ENCODE results near the gene PGAM5. TPM values are rescaled to one million over a fixed set of nuclear protein-coding genes. Genes with fewer than 3 reads are reported as not detected.

Gene PGAM5
- total and polyA plus RNA-seq, 2 of the 13 experiments (the other 11 are each of a cell fraction or from before 2014, with no cell fraction given), result 18.0 to 77.9 TPM

DNA sequence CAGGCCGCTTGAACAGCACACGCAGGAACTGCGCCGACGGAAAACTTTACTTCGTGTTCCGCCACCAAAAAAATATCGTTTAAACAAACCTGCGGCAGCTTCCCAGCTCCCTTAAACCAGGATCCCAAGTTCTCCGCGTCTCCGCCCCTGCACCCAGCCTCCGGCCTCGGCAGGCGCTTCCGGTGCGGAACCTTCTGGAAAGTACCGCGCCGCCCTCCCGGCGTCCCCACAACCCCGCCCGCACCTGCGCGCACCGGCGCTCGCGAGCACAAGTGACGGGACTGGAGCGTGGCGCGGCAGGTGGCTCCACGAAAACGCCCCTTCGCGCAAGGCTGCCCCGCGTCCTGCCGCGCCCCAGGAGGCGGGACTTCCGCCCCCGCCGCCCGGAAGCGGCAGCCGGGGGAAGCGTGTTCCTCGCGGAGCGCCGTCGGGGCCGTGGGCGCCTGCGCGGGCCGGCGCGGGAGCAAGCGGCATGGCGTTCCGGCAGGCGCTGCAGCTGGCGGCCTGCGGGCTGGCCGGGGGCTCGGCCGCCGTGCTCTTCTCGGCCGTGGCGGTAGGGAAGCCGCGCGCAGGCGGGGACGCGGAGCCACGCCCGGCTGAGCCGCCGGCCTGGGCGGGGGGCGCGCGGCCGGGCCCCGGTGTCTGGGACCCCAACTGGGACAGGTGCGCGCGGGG lies at the start of gene PGAM5 (continued):
- TF ChIP-seq SMAD9 (CRISPR knock-in tag; IDR thresholded peaks at IDR 0.05) (no peak), REXO4 (CRISPR knock-in tag; IDR thresholded peaks at IDR 0.05; ENCODE audit: borderline replicate concordance) (peak; percentile 61; the same call in 1 of the 2 replicates), PCBP2 (optimal IDR thresholded peaks at IDR 0.05; ENCODE audit: low read depth, low read length, poor library complexity, severe bottlenecking) (no peak), RBFOX2 (IDR thresholded peaks at IDR 0.05; ENCODE audit: low read depth, low read length) (peak; percentile 94), NRL (CRISPR knock-in tag; IDR thresholded peaks at IDR 0.05; ENCODE audit: borderline replicate concordance) (peak; percentile 95), KMT2A (CRISPR knock-in tag; IDR thresholded peaks at IDR 0.05) (peak; percentile 84; the same call in 1 of the 2 replicates), ZNF878 (CRISPR knock-in tag; IDR thresholded peaks at IDR 0.05) (no peak), NFRKB (IDR thresholded peaks at IDR 0.05) (no peak), RFXAP (CRISPR knock-in tag; IDR thresholded peaks at IDR 0.05; ENCODE audit: borderline replicate concordance) (peak; percentile 70; the same call in 1 of the 2 replicates), NFIC (IDR thresholded peaks at IDR 0.05; ENCODE audit: low read length) (no peak), PRMT3 (CRISPR knock-in tag; IDR thresholded peaks at IDR 0.05; ENCODE audit: borderline replicate concordance, low read depth) (no peak), PAWR (CRISPR knock-in tag; IDR thresholded peaks at IDR 0.05; ENCODE audit: borderline replicate concordance) (no peak; the same call in 1 of the 2 replicates), POGK (CRISPR knock-in tag; conservative IDR thresholded peaks at IDR 0.05) (peak; percentile 74; the same call in 1 of the 2 replicates), RBAK (CRISPR knock-in tag; IDR thresholded peaks at IDR 0.05) (no peak), HES4 (CRISPR knock-in tag; IDR thresholded peaks at IDR 0.05; ENCODE audit: borderline replicate concordance) (peak; percentile 72), ISX (CRISPR knock-in tag; conservative IDR thresholded peaks at IDR 0.05) (no peak; the same call in 1 of the 2 replicates), ZNF138 (CRISPR knock-in tag; IDR thresholded peaks at IDR 0.05; ENCODE audit: low read depth) (no peak), ZNF430 (CRISPR knock-in tag; IDR thresholded peaks at IDR 0.05) (peak; percentile 74), ZSCAN9 (CRISPR knock-in tag; IDR thresholded peaks at IDR 0.05; ENCODE audit: borderline replicate concordance) (peak; percentile 48; the same call in 1 of the 2 replicates)
- TF ChIP-seq, protein P1, sequence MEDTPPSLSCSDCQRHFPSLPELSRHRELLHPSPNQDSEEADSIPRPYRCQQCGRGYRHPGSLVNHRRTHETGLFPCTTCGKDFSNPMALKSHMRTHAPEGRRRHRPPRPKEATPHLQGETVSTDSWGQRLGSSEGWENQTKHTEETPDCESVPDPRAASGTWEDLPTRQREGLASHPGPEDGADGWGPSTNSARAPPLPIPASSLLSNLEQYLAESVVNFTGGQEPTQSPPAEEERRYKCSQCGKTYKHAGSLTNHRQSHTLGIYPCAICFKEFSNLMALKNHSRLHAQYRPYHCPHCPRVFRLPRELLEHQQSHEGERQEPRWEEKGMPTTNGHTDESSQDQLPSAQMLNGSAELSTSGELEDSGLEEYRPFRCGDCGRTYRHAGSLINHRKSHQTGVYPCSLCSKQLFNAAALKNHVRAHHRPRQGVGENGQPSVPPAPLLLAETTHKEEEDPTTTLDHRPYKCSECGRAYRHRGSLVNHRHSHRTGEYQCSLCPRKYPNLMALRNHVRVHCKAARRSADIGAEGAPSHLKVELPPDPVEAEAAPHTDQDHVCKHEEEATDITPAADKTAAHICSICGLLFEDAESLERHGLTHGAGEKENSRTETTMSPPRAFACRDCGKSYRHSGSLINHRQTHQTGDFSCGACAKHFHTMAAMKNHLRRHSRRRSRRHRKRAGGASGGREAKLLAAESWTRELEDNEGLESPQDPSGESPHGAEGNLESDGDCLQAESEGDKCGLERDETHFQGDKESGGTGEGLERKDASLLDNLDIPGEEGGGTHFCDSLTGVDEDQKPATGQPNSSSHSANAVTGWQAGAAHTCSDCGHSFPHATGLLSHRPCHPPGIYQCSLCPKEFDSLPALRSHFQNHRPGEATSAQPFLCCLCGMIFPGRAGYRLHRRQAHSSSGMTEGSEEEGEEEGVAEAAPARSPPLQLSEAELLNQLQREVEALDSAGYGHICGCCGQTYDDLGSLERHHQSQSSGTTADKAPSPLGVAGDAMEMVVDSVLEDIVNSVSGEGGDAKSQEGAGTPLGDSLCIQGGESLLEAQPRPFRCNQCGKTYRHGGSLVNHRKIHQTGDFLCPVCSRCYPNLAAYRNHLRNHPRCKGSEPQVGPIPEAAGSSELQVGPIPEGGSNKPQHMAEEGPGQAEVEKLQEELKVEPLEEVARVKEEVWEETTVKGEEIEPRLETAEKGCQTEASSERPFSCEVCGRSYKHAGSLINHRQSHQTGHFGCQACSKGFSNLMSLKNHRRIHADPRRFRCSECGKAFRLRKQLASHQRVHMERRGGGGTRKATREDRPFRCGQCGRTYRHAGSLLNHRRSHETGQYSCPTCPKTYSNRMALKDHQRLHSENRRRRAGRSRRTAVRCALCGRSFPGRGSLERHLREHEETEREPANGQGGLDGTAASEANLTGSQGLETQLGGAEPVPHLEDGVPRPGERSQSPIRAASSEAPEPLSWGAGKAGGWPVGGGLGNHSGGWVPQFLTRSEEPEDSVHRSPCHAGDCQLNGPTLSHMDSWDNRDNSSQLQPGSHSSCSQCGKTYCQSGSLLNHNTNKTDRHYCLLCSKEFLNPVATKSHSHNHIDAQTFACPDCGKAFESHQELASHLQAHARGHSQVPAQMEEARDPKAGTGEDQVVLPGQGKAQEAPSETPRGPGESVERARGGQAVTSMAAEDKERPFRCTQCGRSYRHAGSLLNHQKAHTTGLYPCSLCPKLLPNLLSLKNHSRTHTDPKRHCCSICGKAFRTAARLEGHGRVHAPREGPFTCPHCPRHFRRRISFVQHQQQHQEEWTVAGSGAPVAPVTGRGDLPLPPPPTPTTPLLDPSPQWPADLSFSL (CRISPR knock-in tag; IDR thresholded peaks at IDR 0.05), result no peak
